ENCODE results near the gene SEM1.
"Not testable (repeated sequence)": the region's sequence is repeated elsewhere in the genome, so short reads cannot be mapped to it uniquely, and the experiment has no call there.

SEM1 gene

GRCh38 chr7:96723622-96724021, 14.0 kb upstream of the SEM1 start:
- Histone ChIP-seq H3K4me3 (ENCODE audit: low read length in 2 of 2) (no peak overlapping the region), H3K4me2 (ENCODE audit: insufficient read depth, low read length, poor library complexity, severe bottlenecking) (no peak overlapping the region), H3K36me3 (replicated peaks in 1 of 2; ENCODE audit: control insufficient read depth in 2 of 2, insufficient read depth in 2 of 2, low read length in 2 of 2) (no peaks in the 10 kb centered on the region), H4K8ac (ENCODE audit: low read depth, low read length) (no peak overlapping the region), H3K27me3 (ENCODE audit: control insufficient read depth in 3 of 3, insufficient read depth in 3 of 3, low read depth in 1 of 3, low read length in 3 of 3) (peaks cover 0 to 11% (median 0%) of the 10 kb centered on the region in 3 experiments), H2BK12ac (ENCODE audit: low read length) (no peak overlapping the region), H3K9me3 (replicated peaks in 1 of 2; ENCODE audit: control insufficient read depth in 2 of 2, insufficient read depth in 1 of 2, low read depth in 1 of 2, low read length in 2 of 2) (no peaks in the 10 kb centered on the region), H3K14ac (ENCODE audit: low read length) (no peak overlapping the region), H3K18ac (ENCODE audit: low read length) (no peak overlapping the region), H4K91ac (ENCODE audit: low read depth, low read length, poor library complexity) (no peak overlapping the region), H2BK5ac (ENCODE audit: low read length) (no peak overlapping the region), H2AK5ac (ENCODE audit: low read depth, low read length) (no peak overlapping the region), H2BK120ac (ENCODE audit: low read depth, low read length) (no peak overlapping the region), H3K27ac (replicated peaks; ENCODE audit: low read length) (no peak overlapping the region), H3K4me1 (ENCODE audit: control insufficient read depth in 2 of 2, insufficient read depth in 1 of 2, low read depth in 1 of 2, low read length in 2 of 2) (peaks cover 0 to 3% of the 10 kb centered on the region in 2 donors), H3K23ac (ENCODE audit: low read depth, low read length, poor library complexity) (no peak overlapping the region), H3K9ac (ENCODE audit: low read depth, low read length, poor library complexity) (no peak overlapping the region), H2BK15ac (ENCODE audit: low read length) (no peak overlapping the region), H2AFZ (ENCODE audit: low read length) (no peak overlapping the region), H3K4ac (ENCODE audit: low read length) (no peak overlapping the region), H3K79me1 (ENCODE audit: low read depth, low read length) (no peaks in the 10 kb centered on the region)
- no peak for DNase-seq (ENCODE audit: low spot score)
- no CpG with 5 or more reads among the region's 4 CpGs for WGBS, 2 donors (ENCODE audit: extremely low coverage in 2 of 2, insufficient read length in 2 of 2, insufficient replicate concordance in 1 of 2)

DNA sequence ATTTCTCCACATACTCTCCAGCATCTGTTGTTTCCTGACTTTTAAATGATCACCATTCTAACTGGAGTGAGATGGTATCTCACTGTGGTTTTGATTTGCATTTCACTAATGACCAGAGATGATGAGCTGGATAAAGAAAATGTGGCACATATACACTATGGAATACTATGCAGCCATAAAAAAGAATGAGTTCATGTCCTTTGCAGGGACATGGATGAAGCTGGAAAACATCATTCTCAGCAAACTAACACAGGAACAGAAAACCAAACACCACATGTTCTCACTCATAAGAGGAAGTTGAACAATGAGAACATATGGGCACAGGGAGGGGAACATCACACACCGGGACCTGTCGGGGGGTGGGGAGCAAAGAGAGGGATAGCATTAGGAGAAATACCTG, 13.3 kb upstream of the SEM1 start:
- not testable (repeated sequence) for H3K4ac ChIP-seq (ENCODE audit: low read length); H3K18ac ChIP-seq (ENCODE audit: low read length); DNase-seq (ENCODE audit: low spot score); H2AK5ac ChIP-seq (ENCODE audit: low read depth, low read length); H3K23ac ChIP-seq (ENCODE audit: low read depth, low read length, poor library complexity); H3K4me3 ChIP-seq (ENCODE audit: low read length in 2 of 2); H3K4me2 ChIP-seq (ENCODE audit: insufficient read depth, low read length, poor library complexity, severe bottlenecking); H4K91ac ChIP-seq (ENCODE audit: low read depth, low read length, poor library complexity); H3K9me3 ChIP-seq (replicated peaks in 1 of 2; ENCODE audit: control insufficient read depth in 2 of 2, insufficient read depth in 1 of 2, low read depth in 1 of 2, low read length in 2 of 2); H2BK12ac ChIP-seq (ENCODE audit: low read length); H3K9ac ChIP-seq (ENCODE audit: low read depth, low read length, poor library complexity); H4K8ac ChIP-seq (ENCODE audit: low read depth, low read length); H2BK120ac ChIP-seq (ENCODE audit: low read depth, low read length); H2BK15ac ChIP-seq (ENCODE audit: low read length); H3K36me3 ChIP-seq (replicated peaks in 1 of 2; ENCODE audit: control insufficient read depth in 2 of 2, insufficient read depth in 2 of 2, low read length in 2 of 2); H3K14ac ChIP-seq (ENCODE audit: low read length); H3K27ac ChIP-seq (replicated peaks; ENCODE audit: low read length); H3K4me1 ChIP-seq (ENCODE audit: control insufficient read depth in 2 of 2, insufficient read depth in 1 of 2, low read depth in 1 of 2, low read length in 2 of 2); H2AFZ ChIP-seq (ENCODE audit: low read length); H2BK5ac ChIP-seq (ENCODE audit: low read length); H3K79me1 ChIP-seq (ENCODE audit: low read depth, low read length)
- WGBS, 2 donors (ENCODE audit: extremely low coverage in 2 of 2, insufficient read length in 2 of 2, insufficient replicate concordance in 1 of 2) = no CpG with 5 or more reads among the region's 2 CpGs
- H3K27me3 ChIP-seq (ENCODE audit: control insufficient read depth in 3 of 3, insufficient read depth in 3 of 3, low read depth in 1 of 3, low read length in 3 of 3) = peaks cover 0 to 11% (median 0%) of the 10 kb centered on the region in 3 experiments

- Histone ChIP-seq H3K23ac (ENCODE audit: low read depth, low read length, poor library complexity) (no peak overlapping the region), H3K4me3 (ENCODE audit: low read length in 2 of 2) (no peak overlapping the region), H2BK5ac (ENCODE audit: low read length) (no peak overlapping the region), H3K9me3 (replicated peaks in 1 of 2; ENCODE audit: control insufficient read depth in 2 of 2, insufficient read depth in 1 of 2, low read depth in 1 of 2, low read length in 2 of 2) (no peaks in the 10 kb centered on the region), H2BK12ac (ENCODE audit: low read length) (no peak overlapping the region), H3K27ac (replicated peaks; ENCODE audit: low read length) (no peak overlapping the region), H2AFZ (ENCODE audit: low read length) (no peak overlapping the region), H2AK5ac (ENCODE audit: low read depth, low read length) (no peak overlapping the region), H2BK120ac (ENCODE audit: low read depth, low read length) (no peak overlapping the region), H3K36me3 (replicated peaks in 1 of 2; ENCODE audit: control insufficient read depth in 2 of 2, insufficient read depth in 2 of 2, low read length in 2 of 2) (no peaks in the 10 kb centered on the region), H2BK15ac (ENCODE audit: low read length) (no peak overlapping the region), H3K4ac (ENCODE audit: low read length) (no peak overlapping the region), H3K79me1 (ENCODE audit: low read depth, low read length) (no peaks in the 10 kb centered on the region), H3K14ac (ENCODE audit: low read length) (no peak overlapping the region), H3K4me1 (ENCODE audit: control insufficient read depth in 2 of 2, insufficient read depth in 1 of 2, low read depth in 1 of 2, low read length in 2 of 2) (no peaks in the 10 kb centered on the region), H3K18ac (ENCODE audit: low read length) (no peak overlapping the region), H4K91ac (ENCODE audit: low read depth, low read length, poor library complexity) (no peak overlapping the region), H3K4me2 (ENCODE audit: insufficient read depth, low read length, poor library complexity, severe bottlenecking) (no peak overlapping the region), H3K9ac (ENCODE audit: low read depth, low read length, poor library complexity) (no peak overlapping the region), H4K8ac (ENCODE audit: low read depth, low read length) (no peak overlapping the region), H3K27me3 (ENCODE audit: control insufficient read depth in 3 of 3, insufficient read depth in 3 of 3, low read depth in 1 of 3, low read length in 3 of 3) (peaks cover 0 to 16% (median 0%) of the 10 kb centered on the region in 3 experiments)
- no peak for DNase-seq (ENCODE audit: low spot score)
- no CpG with 5 or more reads among the region's 2 CpGs for WGBS, 2 donors (ENCODE audit: extremely low coverage in 2 of 2, insufficient read length in 2 of 2, insufficient replicate concordance in 1 of 2)
Measured at GRCh38 chr7:96720843-96721242, 11.2 kb upstream of the SEM1 start.

DNA sequence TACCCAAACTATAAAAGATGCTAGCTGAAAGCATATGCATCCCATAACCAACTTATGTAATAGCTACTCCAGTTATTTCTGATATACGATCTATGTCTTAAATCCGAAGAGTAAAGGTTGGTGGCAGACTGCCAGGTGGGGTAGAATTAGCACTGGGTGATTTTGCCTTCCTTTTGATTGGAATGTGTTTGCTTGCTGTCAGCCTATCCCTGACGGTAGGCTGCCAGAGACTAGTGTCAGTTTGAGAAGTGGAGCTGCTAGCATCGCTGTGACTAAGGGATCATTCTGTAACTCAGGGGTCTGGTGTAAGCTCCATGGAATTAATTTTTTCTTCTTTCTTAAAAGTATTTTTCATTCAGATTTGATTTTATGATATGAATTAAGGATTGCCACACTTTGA, 9.5 kb upstream of the SEM1 start:
- no peak overlapping the region for H3K4ac ChIP-seq (ENCODE audit: low read length)
- whole genome bisulfite sequencing, 2 donors (ENCODE audit: extremely low coverage in 2 of 2, insufficient read length in 2 of 2, insufficient replicate concordance in 1 of 2) = no CpG with 5 or more reads among the region's 4 CpGs
- H3K9ac ChIP-seq (ENCODE audit: low read depth, low read length, poor library complexity) = no peak overlapping the region
- H3K14ac ChIP-seq (ENCODE audit: low read length) = no peak overlapping the region
- H3K9me3 ChIP-seq (replicated peaks in 1 of 2; ENCODE audit: control insufficient read depth in 2 of 2, insufficient read depth in 1 of 2, low read depth in 1 of 2, low read length in 2 of 2) = no peaks in the 10 kb centered on the region
- no peaks in the 10 kb centered on the region for H3K79me1 ChIP-seq (ENCODE audit: low read depth, low read length)
- H3K23ac ChIP-seq (ENCODE audit: low read depth, low read length, poor library complexity) = no peak overlapping the region
- H2BK15ac ChIP-seq (ENCODE audit: low read length) = no peak overlapping the region
- no peak overlapping the region for H2BK12ac ChIP-seq (ENCODE audit: low read length)
- H2AFZ ChIP-seq (ENCODE audit: low read length) = no peak overlapping the region
- H3K4me1 ChIP-seq (ENCODE audit: control insufficient read depth in 2 of 2, insufficient read depth in 1 of 2, low read depth in 1 of 2, low read length in 2 of 2) = no peaks in the 10 kb centered on the region
- H3K36me3 ChIP-seq (replicated peaks in 1 of 2; ENCODE audit: control insufficient read depth in 2 of 2, insufficient read depth in 2 of 2, low read length in 2 of 2) = no peaks in the 10 kb centered on the region
- no peak overlapping the region for H4K8ac ChIP-seq (ENCODE audit: low read depth, low read length)
- no peak overlapping the region for H4K91ac ChIP-seq (ENCODE audit: low read depth, low read length, poor library complexity)
- H3K18ac ChIP-seq (ENCODE audit: low read length) = no peak overlapping the region
- H3K27ac ChIP-seq (replicated peaks; ENCODE audit: low read length) = no peak overlapping the region
- DNase-seq (ENCODE audit: low spot score) = no peak
- H3K4me3 ChIP-seq (ENCODE audit: low read length in 2 of 2) = no peak overlapping the region
- H3K27me3 ChIP-seq (ENCODE audit: control insufficient read depth in 3 of 3, insufficient read depth in 3 of 3, low read depth in 1 of 3, low read length in 3 of 3) = peaks cover 0 to 16% (median 0%) of the 10 kb centered on the region in 3 experiments
- no peak overlapping the region for H2BK5ac ChIP-seq (ENCODE audit: low read length)
- no peak overlapping the region for H2BK120ac ChIP-seq (ENCODE audit: low read depth, low read length)
- H2AK5ac ChIP-seq (ENCODE audit: low read depth, low read length) = no peak overlapping the region
- no peak overlapping the region for H3K4me2 ChIP-seq (ENCODE audit: insufficient read depth, low read length, poor library complexity, severe bottlenecking)

Measured in neuronal stem cell (in vitro differentiated cells).